Osteocyte (in vitro differentiated cells): ENCODE results near the gene IL1RAPL2. TPM values are rescaled to one million over a fixed set of nuclear protein-coding genes. Genes with fewer than 3 reads are reported as not detected.

Experiments
- DNase-seq: peaks from one replicate; pipeline ENCODE4 v3.0.0; 2021; ENCODE audit warnings: mixed read lengths; ENCODE audit not compliant: unreplicated experiment; ENCODE audit errors: extremely low spot score
- H3K27ac Mint-ChIP-seq: one replicate; pipeline ENCODE4 v1.8.0; 2021; ENCODE audit warnings: mild to moderate bottlenecking, mixed read lengths; ENCODE audit not compliant: unreplicated experiment
- H3K27me3 Mint-ChIP-seq: one replicate; pipeline ENCODE4 v1.8.0; 2021; ENCODE audit warnings: mixed read lengths; ENCODE audit not compliant: unreplicated experiment
- H3K36me3 Mint-ChIP-seq: one replicate; pipeline ENCODE4 v1.8.0; 2021; ENCODE audit warnings: mixed read lengths; ENCODE audit not compliant: unreplicated experiment
- H3K4me1 Mint-ChIP-seq: one replicate; pipeline ENCODE4 v1.8.0; 2021; ENCODE audit warnings: mixed read lengths; ENCODE audit not compliant: unreplicated experiment
- H3K4me3 Mint-ChIP-seq: one replicate; pipeline ENCODE4 v1.8.0; 2021; ENCODE audit warnings: mild to moderate bottlenecking, moderate library complexity, mixed read lengths; ENCODE audit not compliant: unreplicated experiment
- H3K9me3 Mint-ChIP-seq: one replicate; pipeline ENCODE4 v1.8.0; 2021; ENCODE audit warnings: mixed read lengths; ENCODE audit not compliant: unreplicated experiment
- total RNA-seq: library from RNA; stranded (reverse); gene quantifications from 2 replicates; pipeline ENCODE4 v1.2.1, GENCODE V29; 2021
- TF ChIP-seq, protein P1 (sequence below): fragments of 200-600 bp; sonication (generic); IDR thresholded peaks from 2 replicates; pipeline ENCODE4 v1.5.0; 2021; ENCODE audit warnings: antibody characterized with exemption, mild to moderate bottlenecking, moderate library complexity

IL1RAPL2 gene
- total RNA-seq, 1 donor from 2014 or later, result not detected

DNA sequence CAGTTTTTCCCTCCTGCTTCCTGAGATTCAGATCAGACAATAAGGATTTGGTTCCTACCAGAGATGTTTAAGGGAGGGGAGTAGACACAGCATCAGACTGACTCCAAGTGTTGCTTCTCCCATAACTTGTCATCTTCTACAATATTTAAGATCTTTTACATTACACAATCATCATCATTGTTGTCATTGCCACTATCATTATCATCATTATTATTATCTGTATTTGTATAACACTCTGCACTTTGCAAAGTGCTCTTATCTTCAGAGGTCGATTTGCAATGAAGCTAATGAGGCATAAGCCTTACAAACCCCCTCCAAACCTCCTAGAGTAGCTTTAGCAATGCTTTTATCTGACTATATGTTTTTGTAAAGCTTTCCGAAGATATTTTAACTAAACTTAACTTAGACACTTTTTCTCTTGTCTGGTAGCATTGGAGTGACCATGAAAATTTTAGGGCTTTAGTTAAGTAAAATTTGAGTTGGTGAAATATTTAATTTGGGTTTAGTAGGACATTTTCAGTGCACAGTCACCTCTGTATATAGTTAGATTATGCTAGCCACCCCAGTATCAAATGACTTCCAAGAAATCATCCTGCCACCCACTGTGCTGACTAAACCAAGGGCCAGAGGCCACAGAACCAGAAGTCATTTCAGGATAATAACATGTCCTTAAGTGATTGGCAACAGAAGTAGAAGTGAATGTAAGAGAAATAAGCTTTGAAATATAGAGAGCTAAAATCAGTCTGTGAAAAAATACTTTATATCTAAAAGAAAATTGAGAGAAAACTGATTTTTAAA, 1132.2 kb downstream of the IL1RAPL2 start:
- peaks cover 37% of the 10 kb centered on the region for H3K4me1 Mint-ChIP-seq
- no peak overlapping the region for H3K27ac Mint-ChIP-seq
- H3K36me3 Mint-ChIP-seq, result no peaks in the 10 kb centered on the region
- no peak for DNase-seq
- no peak overlapping the region for H3K4me3 Mint-ChIP-seq
- H3K9me3 Mint-ChIP-seq, result no peaks in the 10 kb centered on the region
- TF ChIP-seq, protein P1, sequence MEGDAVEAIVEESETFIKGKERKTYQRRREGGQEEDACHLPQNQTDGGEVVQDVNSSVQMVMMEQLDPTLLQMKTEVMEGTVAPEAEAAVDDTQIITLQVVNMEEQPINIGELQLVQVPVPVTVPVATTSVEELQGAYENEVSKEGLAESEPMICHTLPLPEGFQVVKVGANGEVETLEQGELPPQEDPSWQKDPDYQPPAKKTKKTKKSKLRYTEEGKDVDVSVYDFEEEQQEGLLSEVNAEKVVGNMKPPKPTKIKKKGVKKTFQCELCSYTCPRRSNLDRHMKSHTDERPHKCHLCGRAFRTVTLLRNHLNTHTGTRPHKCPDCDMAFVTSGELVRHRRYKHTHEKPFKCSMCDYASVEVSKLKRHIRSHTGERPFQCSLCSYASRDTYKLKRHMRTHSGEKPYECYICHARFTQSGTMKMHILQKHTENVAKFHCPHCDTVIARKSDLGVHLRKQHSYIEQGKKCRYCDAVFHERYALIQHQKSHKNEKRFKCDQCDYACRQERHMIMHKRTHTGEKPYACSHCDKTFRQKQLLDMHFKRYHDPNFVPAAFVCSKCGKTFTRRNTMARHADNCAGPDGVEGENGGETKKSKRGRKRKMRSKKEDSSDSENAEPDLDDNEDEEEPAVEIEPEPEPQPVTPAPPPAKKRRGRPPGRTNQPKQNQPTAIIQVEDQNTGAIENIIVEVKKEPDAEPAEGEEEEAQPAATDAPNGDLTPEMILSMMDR, result no peak
- no peaks in the 10 kb centered on the region for H3K27me3 Mint-ChIP-seq

DNA sequence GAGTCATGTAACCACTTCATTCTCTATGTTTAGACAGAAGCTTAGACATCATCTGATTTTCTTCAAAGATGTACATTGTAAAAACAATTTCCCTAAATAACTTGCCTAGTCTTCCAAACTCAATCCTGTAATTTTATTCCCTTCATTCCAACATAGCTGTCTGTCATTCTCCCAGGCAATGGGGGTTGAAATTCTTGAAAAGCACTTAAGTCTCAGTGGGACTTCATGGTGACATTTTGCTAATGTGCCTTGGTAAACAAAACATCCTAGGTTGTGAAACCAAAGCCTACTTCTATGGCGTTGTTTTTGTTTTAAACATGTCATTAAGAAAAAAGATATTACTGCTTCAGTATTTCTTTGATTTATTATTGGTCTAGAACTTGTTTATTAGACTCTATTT, 1134.3 kb downstream of the IL1RAPL2 start:
- Mint-ChIP-seq H3K27ac (no peak overlapping the region), H3K4me1 (peaks cover 37% of the 10 kb centered on the region), H3K4me3 (no peak overlapping the region), H3K36me3 (no peaks in the 10 kb centered on the region), H3K9me3 (no peaks in the 10 kb centered on the region), H3K27me3 (no peaks in the 10 kb centered on the region)
- no peak for DNase-seq
- TF ChIP-seq, protein P1, result no peak

DNA sequence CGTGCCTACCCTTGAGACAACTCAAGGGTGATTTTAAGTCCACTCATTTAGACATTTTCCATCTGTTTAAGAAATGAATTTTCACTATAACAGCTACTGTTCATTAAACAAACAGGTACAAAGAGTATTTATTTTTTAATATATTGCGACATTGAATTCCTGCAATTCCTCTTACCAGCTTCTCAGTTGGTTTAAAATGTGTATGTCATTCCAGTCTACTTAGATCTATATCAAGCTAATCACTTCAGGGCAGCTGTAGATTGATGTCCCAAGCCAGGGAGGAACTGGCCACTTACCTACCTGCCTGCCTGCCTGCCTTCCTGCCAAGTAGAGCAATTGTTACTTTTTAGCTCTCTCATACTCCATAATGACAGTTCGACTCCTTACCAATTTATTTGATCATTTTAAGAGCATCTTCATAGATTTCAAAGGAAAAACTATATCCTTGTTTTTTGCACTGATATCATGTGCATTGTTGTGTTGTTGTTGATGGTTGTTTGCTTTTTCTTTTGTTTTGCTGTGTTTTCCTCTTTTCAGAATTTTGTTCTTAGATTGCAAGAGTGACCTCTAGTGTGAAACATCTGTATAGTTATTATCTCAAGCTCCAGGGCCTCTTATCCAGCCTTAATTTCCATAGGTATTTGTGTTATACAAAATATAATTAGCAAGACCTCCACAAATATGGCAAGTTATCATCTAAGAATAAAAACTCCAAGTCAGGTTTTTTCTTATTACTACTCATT, 1135.5 kb downstream of the IL1RAPL2 start:
- Mint-ChIP-seq H3K27ac (no peak overlapping the region), H3K9me3 (no peaks in the 10 kb centered on the region), H3K4me1 (peaks cover 37% of the 10 kb centered on the region), H3K36me3 (no peaks in the 10 kb centered on the region), H3K4me3 (no peak overlapping the region), H3K27me3 (no peaks in the 10 kb centered on the region)
- no peak for DNase-seq
- TF ChIP-seq, protein P1, result peak; percentile 54

GRCh38 chrX:105703876-105704275, 1137.9 kb downstream of the IL1RAPL2 start:
- TF ChIP-seq, protein P1, result no peak
- H3K4me1 Mint-ChIP-seq, result peaks cover 25% of the 10 kb centered on the region
- H3K36me3 Mint-ChIP-seq, result no peaks in the 10 kb centered on the region
- DNase-seq, result no peak
- H3K27me3 Mint-ChIP-seq, result peaks cover under 1% of the 10 kb centered on the region
- H3K4me3 Mint-ChIP-seq, result no peak overlapping the region
- no peak overlapping the region for H3K27ac Mint-ChIP-seq
- no peaks in the 10 kb centered on the region for H3K9me3 Mint-ChIP-seq

DNA sequence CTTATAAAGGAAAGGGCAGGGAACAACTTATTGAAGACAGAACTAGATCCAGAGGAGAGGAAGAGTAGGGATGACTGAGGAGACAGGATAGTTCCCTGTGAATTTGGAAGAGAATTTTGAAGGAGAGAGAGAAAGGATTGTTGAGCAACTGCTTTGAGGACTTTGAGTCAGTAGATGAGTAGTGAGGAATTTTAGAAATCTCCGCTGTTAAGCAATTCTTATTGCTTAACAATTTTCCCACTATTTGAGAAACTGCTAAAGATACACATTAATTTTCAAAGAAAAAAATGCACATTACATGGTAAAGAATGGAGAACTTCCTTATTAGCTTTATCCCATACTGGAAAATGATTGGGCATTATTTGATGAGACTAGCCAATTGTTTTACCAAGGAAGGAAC, 1140.0 kb downstream of the IL1RAPL2 start:
- Mint-ChIP-seq H3K4me3 (no peak overlapping the region), H3K4me1 (peaks cover 6% of the 10 kb centered on the region), H3K36me3 (no peaks in the 10 kb centered on the region), H3K9me3 (peaks cover 6% of the 10 kb centered on the region), H3K27me3 (peaks cover 2% of the 10 kb centered on the region), H3K27ac (no peak overlapping the region)
- no peak for DNase-seq
- TF ChIP-seq, protein P1, result no peak
